HepG2 (cell line): ENCODE data around the gene ZACN.

Source experiments
- POLR2A ChIP-seq, 2 experiments: IDR thresholded peaks; 2 replicates each; pipeline ENCODE4 v1.6.1; 2011; ENCODE audit warnings: low read depth in 2 of 2, low read length in 2 of 2, mild to moderate bottlenecking in 1 of 2, moderate library complexity in 1 of 2; ENCODE audit not compliant: insufficient read depth in 1 of 2
- SP1 ChIP-seq, 2 experiments: fragments of 450-650 bp in 1 of 2; sonication (generic) in 1 of 2; formaldehyde crosslinking in 1 of 2; IDR thresholded peaks; 2 replicates each; pipeline versions ENCODE4 v1.4.0 to v1.6.1; 2016 to 2020; ENCODE audit warnings: missing genetic modification reagents in 1 of 2
- SP4 ChIP-seq: sonication (generic); formaldehyde crosslinking; IDR thresholded peaks from 2 replicates; pipeline ENCODE4 v1.8.1; 2023; ENCODE audit warnings: mild to moderate bottlenecking, missing genetic modification reagents
- TCF7L2 ChIP-seq: IDR thresholded peaks from 2 replicates; pipeline ENCODE4 v1.6.1; 2011; ENCODE audit warnings: mild to moderate bottlenecking, low read depth, low read length, moderate library complexity
- TOE1 ChIP-seq: sonication (generic); formaldehyde crosslinking; IDR thresholded peaks from 2 replicates; pipeline ENCODE4 v1.4.0; 2020; ENCODE audit warnings: mild to moderate bottlenecking, missing genetic modification reagents
- ZBTB33 ChIP-seq: sonication (generic); formaldehyde crosslinking; IDR thresholded peaks from 2 replicates; pipeline ENCODE4 v1.4.0; 2020; ENCODE audit warnings: missing genetic modification reagents

GRCh38 chr17:76125391-76125675 lies 46.4 kb downstream of the ZACN start:
- TF ChIP-seq TOE1 (CRISPR knock-in tag) (no peak), POLR2A (IDR thresholded peaks at IDR 0.05; ENCODE audit: insufficient read depth in 1 of 2, low read depth in 2 of 2, low read length in 2 of 2) (no peak), SP1 (IDR thresholded peaks at IDR 0.05) (no peak), SP1 (CRISPR knock-in tag; IDR thresholded peaks at IDR 0.05) (no peak), TCF7L2 (no peak), ZBTB33 (no peak), SP4 (no peak)
